ENCODE measurements around the gene SUFU.

SUFU gene

DNA sequence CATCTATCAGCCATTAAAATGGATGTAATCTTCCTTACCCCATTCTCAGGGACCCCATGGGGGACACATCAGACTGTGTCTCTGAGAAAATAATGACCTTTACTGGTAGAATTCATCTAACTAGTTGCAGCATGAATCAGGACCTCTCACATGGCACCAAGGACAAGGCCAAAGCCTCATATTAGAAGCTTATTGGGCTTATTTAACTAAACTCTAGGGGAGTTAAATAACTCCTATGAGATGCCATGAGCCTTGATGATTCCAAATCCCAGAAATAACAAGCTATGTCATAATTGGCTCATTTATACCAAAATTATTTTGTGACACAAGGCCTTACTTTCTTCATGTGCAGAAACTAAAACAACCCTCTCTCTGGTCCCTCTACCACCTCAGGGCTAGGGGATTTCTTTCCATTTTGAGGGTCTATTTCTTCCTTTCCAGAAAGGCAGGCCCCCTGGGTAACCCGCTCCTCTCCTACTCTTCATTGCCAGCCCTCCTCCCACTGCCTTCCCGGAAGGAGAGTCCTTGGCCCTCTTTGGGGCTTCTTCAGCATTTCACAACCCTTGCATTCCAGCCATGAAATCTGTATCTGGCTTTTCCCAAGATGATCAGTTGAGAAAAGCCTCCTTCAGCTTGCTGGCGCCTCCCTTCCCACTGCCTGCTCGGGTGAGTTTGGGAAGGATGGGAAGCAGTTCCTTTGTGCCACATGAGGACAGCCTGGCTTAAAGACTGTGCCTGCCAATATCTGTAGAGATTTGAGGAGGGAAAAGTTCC, 98.7 kb downstream of the SUFU start:
- Histone ChIP-seq H3K79me2 (ENCODE audit: insufficient read depth, low read depth) (no peaks in the 10 kb centered on the region), H2AFZ (ENCODE audit: low read depth) (no peak overlapping the region), H3K27me3 (ENCODE audit: insufficient read depth, low read depth) (no peaks in the 10 kb centered on the region), H3K27ac (no peak overlapping the region), H3K4me3 (IDR thresholded peaks at IDR 0.05; ENCODE audit: insufficient read depth, low read depth, low read length) (no peak overlapping the region), H3K9ac (no peak overlapping the region), H3K4me1 (ENCODE audit: low read depth, poor library complexity, severe bottlenecking) (no peaks in the 10 kb centered on the region), H3K36me3 (ENCODE audit: insufficient read depth) (no peaks in the 10 kb centered on the region), H4K20me1 (ENCODE audit: insufficient read depth) (no peaks in the 10 kb centered on the region), H3K4me2 (no peak overlapping the region)
- TF ChIP-seq, protein P1, sequence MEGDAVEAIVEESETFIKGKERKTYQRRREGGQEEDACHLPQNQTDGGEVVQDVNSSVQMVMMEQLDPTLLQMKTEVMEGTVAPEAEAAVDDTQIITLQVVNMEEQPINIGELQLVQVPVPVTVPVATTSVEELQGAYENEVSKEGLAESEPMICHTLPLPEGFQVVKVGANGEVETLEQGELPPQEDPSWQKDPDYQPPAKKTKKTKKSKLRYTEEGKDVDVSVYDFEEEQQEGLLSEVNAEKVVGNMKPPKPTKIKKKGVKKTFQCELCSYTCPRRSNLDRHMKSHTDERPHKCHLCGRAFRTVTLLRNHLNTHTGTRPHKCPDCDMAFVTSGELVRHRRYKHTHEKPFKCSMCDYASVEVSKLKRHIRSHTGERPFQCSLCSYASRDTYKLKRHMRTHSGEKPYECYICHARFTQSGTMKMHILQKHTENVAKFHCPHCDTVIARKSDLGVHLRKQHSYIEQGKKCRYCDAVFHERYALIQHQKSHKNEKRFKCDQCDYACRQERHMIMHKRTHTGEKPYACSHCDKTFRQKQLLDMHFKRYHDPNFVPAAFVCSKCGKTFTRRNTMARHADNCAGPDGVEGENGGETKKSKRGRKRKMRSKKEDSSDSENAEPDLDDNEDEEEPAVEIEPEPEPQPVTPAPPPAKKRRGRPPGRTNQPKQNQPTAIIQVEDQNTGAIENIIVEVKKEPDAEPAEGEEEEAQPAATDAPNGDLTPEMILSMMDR (conservative IDR thresholded peaks at IDR 0.05; ENCODE audit: low read depth, low read length), result no peak

- no peak overlapping the region for H3K9ac ChIP-seq
- no peak overlapping the region for H3K4me3 ChIP-seq (IDR thresholded peaks at IDR 0.05; ENCODE audit: insufficient read depth, low read depth, low read length)
- H3K27ac ChIP-seq, result no peak overlapping the region
Observed at GRCh38 chr10:102603946-102604345, 100.2 kb downstream of the SUFU start.

DNA sequence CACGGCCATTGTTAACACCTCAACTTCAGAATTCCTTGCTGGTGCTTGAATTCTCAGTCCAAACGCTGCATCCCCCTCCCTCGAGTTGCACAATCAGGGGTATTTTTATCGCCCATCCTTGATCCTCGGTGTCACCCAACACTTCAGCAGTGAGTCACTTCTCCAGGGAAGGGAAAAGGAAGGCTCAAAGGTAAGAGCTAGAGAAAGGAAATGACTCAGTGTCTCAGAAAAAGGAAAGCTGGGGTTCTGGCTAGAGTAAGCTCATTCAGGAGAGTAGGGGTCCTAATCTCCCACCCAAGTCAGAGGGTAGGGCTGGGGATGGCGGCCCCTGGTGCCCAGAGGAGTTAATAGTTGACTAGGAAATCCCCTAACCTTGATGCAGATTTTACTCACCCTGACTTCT, 100.7 kb downstream of the SUFU start:
- peaks cover 6% of the 10 kb centered on the region for H3K4me1 ChIP-seq (ENCODE audit: low read depth, poor library complexity, severe bottlenecking)
- no peak overlapping the region for H3K4me3 ChIP-seq (IDR thresholded peaks at IDR 0.05; ENCODE audit: insufficient read depth, low read depth, low read length)
- H3K36me3 ChIP-seq (ENCODE audit: insufficient read depth), result no peaks in the 10 kb centered on the region
- no peaks in the 10 kb centered on the region for H3K79me2 ChIP-seq (ENCODE audit: insufficient read depth, low read depth)
- no peak overlapping the region for H3K4me2 ChIP-seq
- H3K9ac ChIP-seq, result no peak overlapping the region
- H3K27ac ChIP-seq, result no peak overlapping the region
- no peaks in the 10 kb centered on the region for H3K27me3 ChIP-seq (ENCODE audit: insufficient read depth, low read depth)
- no peaks in the 10 kb centered on the region for H4K20me1 ChIP-seq (ENCODE audit: insufficient read depth)
- TF ChIP-seq, protein P1 (conservative IDR thresholded peaks at IDR 0.05; ENCODE audit: low read depth, low read length), result no peak
- no peak overlapping the region for H2AFZ ChIP-seq (ENCODE audit: low read depth)

More at GRCh38 chr10:102603946-102604345, 100.2 kb downstream of the SUFU start:
- H4K20me1 ChIP-seq (ENCODE audit: insufficient read depth), result no peaks in the 10 kb centered on the region
- no peak overlapping the region for H3K4me2 ChIP-seq
- no peak overlapping the region for H2AFZ ChIP-seq (ENCODE audit: low read depth)
- peaks cover under 1% of the 10 kb centered on the region for H3K4me1 ChIP-seq (ENCODE audit: low read depth, poor library complexity, severe bottlenecking)
- no peaks in the 10 kb centered on the region for H3K27me3 ChIP-seq (ENCODE audit: insufficient read depth, low read depth)
- no peaks in the 10 kb centered on the region for H3K79me2 ChIP-seq (ENCODE audit: insufficient read depth, low read depth)
- H3K36me3 ChIP-seq (ENCODE audit: insufficient read depth), result no peaks in the 10 kb centered on the region
- TF ChIP-seq, protein P1 (conservative IDR thresholded peaks at IDR 0.05; ENCODE audit: low read depth, low read length), result no peak

- H3K79me2 ChIP-seq (ENCODE audit: insufficient read depth, low read depth), result no peaks in the 10 kb centered on the region
- H4K20me1 ChIP-seq (ENCODE audit: insufficient read depth), result no peaks in the 10 kb centered on the region
- TF ChIP-seq, protein P1 (conservative IDR thresholded peaks at IDR 0.05; ENCODE audit: low read depth, low read length), result no peak
- no peak overlapping the region for H3K4me2 ChIP-seq
- H3K27ac ChIP-seq, result no peak overlapping the region
- no peaks in the 10 kb centered on the region for H3K27me3 ChIP-seq (ENCODE audit: insufficient read depth, low read depth)
- H3K36me3 ChIP-seq (ENCODE audit: insufficient read depth), result no peaks in the 10 kb centered on the region
- no peak overlapping the region for H2AFZ ChIP-seq (ENCODE audit: low read depth)
- H3K9ac ChIP-seq, result no peak overlapping the region
- H3K4me1 ChIP-seq (ENCODE audit: low read depth, poor library complexity, severe bottlenecking), result peaks cover 6% of the 10 kb centered on the region
- no peak overlapping the region for H3K4me3 ChIP-seq (IDR thresholded peaks at IDR 0.05; ENCODE audit: insufficient read depth, low read depth, low read length)
Observed at GRCh38 chr10:102605712-102606111, 101.9 kb downstream of the SUFU start.
